ENCODE results near the gene FLOT2.

The FLOT2 gene

GRCh38 chr17:28889996-28890395 is 7.5 kb downstream of the FLOT2 start:
- peaks cover 2% of the 10 kb centered on the region for H3K36me3 ChIP-seq (ENCODE audit: control insufficient read depth, insufficient read depth, low read length)
- H3K9ac ChIP-seq (ENCODE audit: low read depth, low read length): no peak overlapping the region
- H3K4me1 ChIP-seq (ENCODE audit: control insufficient read depth, insufficient read depth, low read length): peaks cover 3% of the 10 kb centered on the region

GRCh38 chr17:28888832-28889231 is 8.7 kb downstream of the FLOT2 start:
- Histone ChIP-seq H3K4me3 (ENCODE audit: low read depth, low read length) (no peak overlapping the region), H3K9ac (ENCODE audit: low read depth, low read length) (no peak overlapping the region), H3K4me1 (ENCODE audit: control insufficient read depth, insufficient read depth, low read length) (peaks cover 3% of the 10 kb centered on the region), H3K27me3 (ENCODE audit: control insufficient read depth, insufficient read depth, low read length) (no peaks in the 10 kb centered on the region), H3K9me3 (ENCODE audit: control insufficient read depth, insufficient read depth, low read length) (no peaks in the 10 kb centered on the region), H3K36me3 (ENCODE audit: control insufficient read depth, insufficient read depth, low read length) (peaks cover 7% of the 10 kb centered on the region)

More at GRCh38 chr17:28889996-28890395, 7.5 kb downstream of the FLOT2 start:
- Histone ChIP-seq H3K27me3 (ENCODE audit: control insufficient read depth, insufficient read depth, low read length) (no peaks in the 10 kb centered on the region), H3K4me3 (ENCODE audit: low read depth, low read length) (no peak overlapping the region), H3K9me3 (ENCODE audit: control insufficient read depth, insufficient read depth, low read length) (no peaks in the 10 kb centered on the region)

- Histone ChIP-seq H3K9ac (ENCODE audit: low read depth, low read length) (no peak overlapping the region), H3K36me3 (ENCODE audit: control insufficient read depth, insufficient read depth, low read length) (peaks cover 8% of the 10 kb centered on the region), H3K4me1 (ENCODE audit: control insufficient read depth, insufficient read depth, low read length) (peaks cover 3% of the 10 kb centered on the region), H3K27me3 (ENCODE audit: control insufficient read depth, insufficient read depth, low read length) (no peaks in the 10 kb centered on the region), H3K9me3 (ENCODE audit: control insufficient read depth, insufficient read depth, low read length) (no peaks in the 10 kb centered on the region), H3K4me3 (ENCODE audit: low read depth, low read length) (no peak overlapping the region)
Observed at GRCh38 chr17:28887871-28888471, 9.6 kb downstream of the FLOT2 start.

- H3K4me3 ChIP-seq (ENCODE audit: low read depth, low read length): no peak overlapping the region
- peaks cover 10% of the 10 kb centered on the region for H3K36me3 ChIP-seq (ENCODE audit: control insufficient read depth, insufficient read depth, low read length)
- H3K9ac ChIP-seq (ENCODE audit: low read depth, low read length): no peak overlapping the region
- H3K9me3 ChIP-seq (ENCODE audit: control insufficient read depth, insufficient read depth, low read length): no peaks in the 10 kb centered on the region
- no peaks in the 10 kb centered on the region for H3K27me3 ChIP-seq (ENCODE audit: control insufficient read depth, insufficient read depth, low read length)
- peaks cover 3% of the 10 kb centered on the region for H3K4me1 ChIP-seq (ENCODE audit: control insufficient read depth, insufficient read depth, low read length)
Observed at GRCh38 chr17:28885951-28886350, 11.6 kb downstream of the FLOT2 start.

GRCh38 chr17:28885363-28885762 is 12.2 kb downstream of the FLOT2 start:
- no peak overlapping the region for H3K9ac ChIP-seq (ENCODE audit: low read depth, low read length)

GRCh38 chr17:28883967-28884702 is 13.4 kb downstream of the FLOT2 start:
- Histone ChIP-seq H3K4me3 (ENCODE audit: low read depth, low read length) (no peak overlapping the region), H3K36me3 (ENCODE audit: control insufficient read depth, insufficient read depth, low read length) (peaks cover 18% of the 10 kb centered on the region), H3K27me3 (ENCODE audit: control insufficient read depth, insufficient read depth, low read length) (no peaks in the 10 kb centered on the region), H3K9me3 (ENCODE audit: control insufficient read depth, insufficient read depth, low read length) (no peaks in the 10 kb centered on the region), H3K9ac (ENCODE audit: low read depth, low read length) (no peak overlapping the region), H3K4me1 (ENCODE audit: control insufficient read depth, insufficient read depth, low read length) (peaks cover 3% of the 10 kb centered on the region)

More at GRCh38 chr17:28885363-28885762, 12.2 kb downstream of the FLOT2 start:
- Histone ChIP-seq H3K27me3 (ENCODE audit: control insufficient read depth, insufficient read depth, low read length) (no peaks in the 10 kb centered on the region), H3K4me1 (ENCODE audit: control insufficient read depth, insufficient read depth, low read length) (peaks cover 3% of the 10 kb centered on the region), H3K9me3 (ENCODE audit: control insufficient read depth, insufficient read depth, low read length) (no peaks in the 10 kb centered on the region), H3K4me3 (ENCODE audit: low read depth, low read length) (no peak overlapping the region), H3K36me3 (ENCODE audit: control insufficient read depth, insufficient read depth, low read length) (peaks cover 15% of the 10 kb centered on the region)

GRCh38 chr17:28882154-28882895 is 15.2 kb downstream of the FLOT2 start:
- Histone ChIP-seq H3K36me3 (ENCODE audit: control insufficient read depth, insufficient read depth, low read length) (peaks cover 18% of the 10 kb centered on the region), H3K9ac (ENCODE audit: low read depth, low read length) (no peak overlapping the region), H3K9me3 (ENCODE audit: control insufficient read depth, insufficient read depth, low read length) (no peaks in the 10 kb centered on the region)

GRCh38 chr17:28881533-28882056 is 15.9 kb downstream of the FLOT2 start:
- H3K27me3 ChIP-seq (ENCODE audit: control insufficient read depth, insufficient read depth, low read length): no peaks in the 10 kb centered on the region
- H3K4me1 ChIP-seq (ENCODE audit: control insufficient read depth, insufficient read depth, low read length): no peaks in the 10 kb centered on the region
- no peak overlapping the region for H3K9ac ChIP-seq (ENCODE audit: low read depth, low read length)
- peaks cover 18% of the 10 kb centered on the region for H3K36me3 ChIP-seq (ENCODE audit: control insufficient read depth, insufficient read depth, low read length)
- no peak overlapping the region for H3K4me3 ChIP-seq (ENCODE audit: low read depth, low read length)
- H3K9me3 ChIP-seq (ENCODE audit: control insufficient read depth, insufficient read depth, low read length): no peaks in the 10 kb centered on the region

More at GRCh38 chr17:28882154-28882895, 15.2 kb downstream of the FLOT2 start:
- Histone ChIP-seq H3K4me3 (ENCODE audit: low read depth, low read length) (no peak overlapping the region), H3K4me1 (ENCODE audit: control insufficient read depth, insufficient read depth, low read length) (no peaks in the 10 kb centered on the region), H3K27me3 (ENCODE audit: control insufficient read depth, insufficient read depth, low read length) (no peaks in the 10 kb centered on the region)

- Histone ChIP-seq H3K36me3 (ENCODE audit: control insufficient read depth, insufficient read depth, low read length) (peaks cover 18% of the 10 kb centered on the region), H3K9ac (ENCODE audit: low read depth, low read length) (no peak overlapping the region), H3K4me1 (ENCODE audit: control insufficient read depth, insufficient read depth, low read length) (no peaks in the 10 kb centered on the region), H3K27me3 (ENCODE audit: control insufficient read depth, insufficient read depth, low read length) (no peaks in the 10 kb centered on the region), H3K9me3 (ENCODE audit: control insufficient read depth, insufficient read depth, low read length) (no peaks in the 10 kb centered on the region), H3K4me3 (ENCODE audit: low read depth, low read length) (no peak overlapping the region)
Observed at GRCh38 chr17:28880572-28880945, 17.0 kb downstream of the FLOT2 start.

- no peaks in the 10 kb centered on the region for H3K9me3 ChIP-seq (ENCODE audit: control insufficient read depth, insufficient read depth, low read length)
- no peak overlapping the region for H3K4me3 ChIP-seq (ENCODE audit: low read depth, low read length)
- peaks cover 17% of the 10 kb centered on the region for H3K36me3 ChIP-seq (ENCODE audit: control insufficient read depth, insufficient read depth, low read length)
- no peaks in the 10 kb centered on the region for H3K27me3 ChIP-seq (ENCODE audit: control insufficient read depth, insufficient read depth, low read length)
- H3K9ac ChIP-seq (ENCODE audit: low read depth, low read length): no peak overlapping the region
- H3K4me1 ChIP-seq (ENCODE audit: control insufficient read depth, insufficient read depth, low read length): no peaks in the 10 kb centered on the region
Observed at GRCh38 chr17:28879886-28880571, 17.5 kb downstream of the FLOT2 start.

- Histone ChIP-seq H3K27me3 (ENCODE audit: control insufficient read depth, insufficient read depth, low read length) (no peaks in the 10 kb centered on the region), H3K4me3 (ENCODE audit: low read depth, low read length) (no peak overlapping the region), H3K36me3 (ENCODE audit: control insufficient read depth, insufficient read depth, low read length) (peaks cover 13% of the 10 kb centered on the region), H3K9me3 (ENCODE audit: control insufficient read depth, insufficient read depth, low read length) (no peaks in the 10 kb centered on the region), H3K4me1 (ENCODE audit: control insufficient read depth, insufficient read depth, low read length) (no peaks in the 10 kb centered on the region), H3K9ac (ENCODE audit: low read depth, low read length) (no peak overlapping the region)
Observed at GRCh38 chr17:28878981-28879380, 18.6 kb downstream of the FLOT2 start.

Data from iPS-15b (cell line).